Activated naive CD4-positive, alpha-beta T cell treated with anti-CD3 and anti-CD28 coated beads for 36 hours (primary cell): Measurements from ENCODE around the gene TWF2. TPM values are rescaled to one million over a fixed set of nuclear protein-coding genes. Genes with fewer than 3 reads are reported as not detected.

ENCODE experiments used
- CTCF ChIA-PET: fragments of 350-600 bp; sonication (Branson Sonifier 250); formaldehyde crosslinking; loops from one replicate; lab custom pipeline; 2021; ENCODE audit warnings: antibody characterized with exemption; lab: Charles Lee
- DNase-seq: peaks from one replicate; pipeline ENCODE4 v3.0.0-alpha.2; 2020
- H3K27ac Mint-ChIP-seq: one replicate; pipeline ENCODE4 v1.8.0; 2021; ENCODE audit warnings: mild to moderate bottlenecking, mixed read lengths
- H3K27me3 Mint-ChIP-seq: one replicate; pipeline ENCODE4 v1.8.0; 2021; ENCODE audit warnings: low read depth, mixed read lengths
- H3K36me3 Mint-ChIP-seq: one replicate; pipeline ENCODE4 v1.8.0; 2021; ENCODE audit warnings: low read depth, mixed read lengths
- H3K4me1 Mint-ChIP-seq: one replicate; pipeline ENCODE4 v1.8.0; 2021; ENCODE audit warnings: low read depth, mixed read lengths
- H3K4me3 Mint-ChIP-seq: one replicate; pipeline ENCODE4 v1.8.0; 2021; ENCODE audit warnings: mild to moderate bottlenecking, moderate library complexity, mixed read lengths
- H3K9me3 Mint-ChIP-seq: one replicate; pipeline ENCODE4 v1.8.0; 2021; ENCODE audit warnings: mixed read lengths
- intact Hi-C: fragments of 100-400 bp; cut with micrococcal nuclease; formaldehyde crosslinking; loops from one replicate; pipeline ENCODE4 v1.15.1; 2023
- total RNA-seq, 2 experiments: library from RNA; stranded (reverse); gene quantifications; one replicate each; pipeline ENCODE4 v1.2.3, GENCODE V29; 2021

The TWF2 gene
- total RNA-seq, 2 experiments from 2014 or later: 89.1 to 91.3 TPM

DNA sequence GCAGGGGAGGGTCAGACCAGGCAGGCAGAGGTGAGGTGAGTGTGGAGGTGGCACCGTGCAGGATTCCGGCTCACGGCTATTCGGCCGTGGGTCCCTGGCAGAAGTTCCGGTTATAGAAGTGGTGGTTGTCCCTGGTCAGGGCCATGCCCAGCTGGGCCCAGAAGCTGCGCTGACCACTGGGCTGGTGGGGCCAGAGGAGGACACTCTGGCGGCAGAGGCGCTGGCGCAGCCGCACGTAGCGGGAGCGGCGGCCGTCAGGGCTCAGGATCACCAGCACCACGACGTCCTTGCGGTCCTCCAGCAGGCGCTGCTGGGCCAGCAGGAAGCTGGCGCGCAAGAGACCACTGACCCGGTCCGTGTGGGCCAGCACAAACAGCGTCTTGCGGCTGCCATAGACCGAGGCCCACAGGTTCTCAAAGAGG, 17.8 kb downstream of the TWF2 start:
- CTCF ChIA-PET: interaction anchor here (0.5 to 14.1 kb wide), 36 partner anchors 10 to 280 kb away, joined by 3 to 314 read pairs (median 5); partner anchors contain the start of genes ABHD14B, ACY1, ALAS1 and GLYCTK
- Mint-ChIP-seq H3K27ac (no peak overlapping the region), H3K4me1 (peaks cover 86% of the 10 kb centered on the region), H3K4me3 (no peak overlapping the region), H3K36me3 (peaks cover 2% of the 10 kb centered on the region), H3K9me3 (no peaks in the 10 kb centered on the region), H3K27me3 (no peaks in the 10 kb centered on the region)
- intact Hi-C loops: loop anchor here (2.0 to 10.0 kb wide), 2 partner anchors 166 to 226 kb away; partner anchors contain the start of gene DUSP7
- DNase-seq: no peak

DNA sequence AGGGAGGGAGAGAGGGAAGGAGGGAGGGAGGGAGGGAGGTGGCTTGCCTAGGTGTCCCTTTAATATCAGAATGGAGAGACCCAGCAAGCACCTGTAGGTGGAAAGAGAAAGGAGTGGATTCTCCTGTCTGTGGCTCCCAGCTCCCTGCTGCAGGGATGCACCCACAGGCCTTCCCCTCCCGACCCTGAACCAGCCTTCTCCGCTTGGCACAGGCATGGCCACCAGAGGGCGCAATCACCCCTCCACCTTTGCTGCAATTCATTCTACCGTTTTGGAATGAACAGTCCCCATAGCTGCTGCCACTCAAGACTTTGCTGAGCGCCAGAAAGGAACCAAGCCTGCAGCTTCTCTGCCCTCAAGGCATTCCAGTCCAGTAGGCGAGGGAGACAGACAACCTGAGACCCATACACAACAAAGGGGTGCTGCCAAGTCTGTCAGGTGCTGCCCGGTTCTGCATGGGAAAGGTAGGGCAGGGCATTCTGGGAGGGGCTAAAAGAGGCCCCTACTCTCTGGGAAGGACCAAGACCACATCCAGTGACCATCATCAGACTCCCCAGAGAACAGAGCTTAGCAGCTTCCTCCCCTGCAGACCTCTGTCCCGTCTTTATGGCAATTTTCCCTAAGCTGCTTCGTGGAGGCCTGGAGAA, 18.5 kb downstream of the TWF2 start:
- H3K9me3 Mint-ChIP-seq: no peaks in the 10 kb centered on the region
- peaks cover 82% of the 10 kb centered on the region for H3K4me1 Mint-ChIP-seq
- H3K27ac Mint-ChIP-seq: no peak overlapping the region
- peak; percentile 97 for DNase-seq
- H3K4me3 Mint-ChIP-seq: no peak overlapping the region
- H3K36me3 Mint-ChIP-seq: peaks cover 5% of the 10 kb centered on the region
- H3K27me3 Mint-ChIP-seq: no peaks in the 10 kb centered on the region
- CTCF ChIA-PET: interaction anchor here (0.7 to 14.1 kb wide), 41 partner anchors 9 to 279 kb away, joined by 3 to 314 read pairs (median 5); partner anchors contain the start of genes ABHD14B, ACY1, ALAS1 and GLYCTK
- intact Hi-C loops: loop anchor here (1.0 to 10.0 kb wide), 5 partner anchors 20 to 226 kb away; partner anchors contain the start of gene DUSP7

DNA sequence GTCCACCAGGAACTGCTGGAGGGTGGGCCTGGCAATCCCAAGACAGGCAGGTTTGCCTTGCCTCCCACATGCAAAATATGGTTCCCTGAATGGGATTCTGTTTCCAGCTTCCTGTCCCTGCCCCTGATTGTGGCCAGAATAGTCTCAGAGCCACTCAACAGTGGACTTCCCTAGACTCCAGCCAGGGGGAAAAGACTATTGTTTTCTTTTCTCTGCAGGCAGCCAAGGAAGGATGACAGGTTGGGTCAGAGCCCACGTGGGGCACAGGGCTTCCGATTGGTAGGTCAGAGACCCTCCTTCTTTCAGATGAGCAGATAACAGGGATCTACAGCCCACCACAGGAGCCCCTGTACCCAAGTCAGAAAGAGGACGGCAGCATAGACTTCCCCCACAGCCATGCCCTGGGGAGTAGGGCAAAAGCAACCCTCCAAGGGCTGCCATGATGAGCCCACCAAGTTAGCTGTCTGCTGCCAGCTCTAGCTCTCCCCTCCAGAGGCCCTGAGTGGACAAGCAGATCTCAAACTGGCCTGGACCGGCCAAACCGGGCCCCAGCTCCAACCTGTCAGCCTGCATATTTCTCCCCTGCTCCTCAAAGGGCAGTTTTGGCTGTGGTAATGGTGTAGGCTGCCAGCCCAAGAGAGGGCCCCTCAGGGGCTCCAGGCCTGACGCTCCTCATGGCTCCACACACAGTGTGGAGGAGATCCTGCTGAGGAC, 19.9 kb downstream of the TWF2 start:
- H3K4me3 Mint-ChIP-seq: no peak overlapping the region
- H3K9me3 Mint-ChIP-seq: no peaks in the 10 kb centered on the region
- H3K27me3 Mint-ChIP-seq: no peaks in the 10 kb centered on the region
- no peak for DNase-seq
- peaks cover 70% of the 10 kb centered on the region for H3K4me1 Mint-ChIP-seq
- H3K36me3 Mint-ChIP-seq: peaks cover 7% of the 10 kb centered on the region
- intact Hi-C loops: loop anchor here (5.0 kb wide), 2 partner anchors 67 to 217 kb away; partner anchors contain the start of gene POC1A
- H3K27ac Mint-ChIP-seq: no peak overlapping the region
- CTCF ChIA-PET: interaction anchor here (1.0 to 14.1 kb wide), 21 partner anchors 8 to 246 kb away, joined by 3 to 314 read pairs (median 5); partner anchors contain the start of genes ABHD14B and ALAS1

DNA sequence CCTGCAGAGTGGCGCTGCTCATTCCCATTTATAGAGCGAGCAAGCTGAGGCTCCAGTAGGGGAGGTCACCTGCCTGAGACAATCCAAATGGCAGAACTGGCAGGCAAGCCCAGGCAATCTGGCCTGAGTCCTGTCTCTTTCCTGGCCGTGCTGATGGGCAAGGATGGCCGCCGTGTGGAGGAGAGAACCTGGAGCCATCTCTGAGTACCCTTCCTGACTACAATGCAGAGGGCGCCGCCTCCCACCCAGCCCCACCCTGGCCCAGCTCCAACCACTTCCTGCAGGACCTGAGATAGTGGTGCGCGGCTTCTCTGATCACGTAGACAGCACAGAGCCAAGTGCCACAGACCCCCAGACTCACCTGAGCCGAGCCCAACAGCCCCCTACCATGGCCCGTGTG, 20.5 kb downstream of the TWF2 start:
- Mint-ChIP-seq H3K27me3 (no peaks in the 10 kb centered on the region), H3K36me3 (peaks cover 12% of the 10 kb centered on the region), H3K9me3 (no peaks in the 10 kb centered on the region), H3K4me1 (peaks cover 64% of the 10 kb centered on the region), H3K4me3 (peak overlapping the region; percentile 4), H3K27ac (peak overlapping the region; percentile 29)
- peak; percentile 50 for DNase-seq
- intact Hi-C loops: loop anchor here (5.0 kb wide), 2 partner anchors 66 to 216 kb away; partner anchors contain the start of gene POC1A
- CTCF ChIA-PET: interaction anchor here (0.5 to 14.1 kb wide), 7 partner anchors 13 to 121 kb away, joined by 3 to 314 read pairs (median 6); partner anchors contain the start of gene GLYCTK

DNA sequence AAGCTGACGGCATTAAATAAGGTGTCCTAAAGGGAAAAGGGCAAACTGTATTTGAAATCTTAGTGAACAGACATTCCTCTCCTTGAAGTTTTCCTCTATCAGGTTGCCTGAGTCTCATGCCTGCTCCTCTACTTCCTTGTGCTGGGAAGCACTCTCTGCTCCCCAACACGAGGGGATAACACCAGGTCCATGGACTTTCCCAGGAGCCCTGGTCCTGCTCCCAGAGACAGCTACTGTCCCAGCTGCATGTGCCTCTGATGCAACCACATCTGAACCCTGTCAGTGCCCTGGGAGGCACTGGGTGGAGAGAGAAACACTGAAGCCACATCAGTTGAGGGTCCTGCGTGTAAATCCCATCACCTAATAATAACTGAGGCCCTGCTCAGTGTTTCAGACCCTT, 20.9 kb downstream of the TWF2 start:
- intact Hi-C loops: loop anchor here (5.0 kb wide), 2 partner anchors 66 to 216 kb away; partner anchors contain the start of gene POC1A
- Mint-ChIP-seq H3K9me3 (no peaks in the 10 kb centered on the region), H3K27me3 (no peaks in the 10 kb centered on the region), H3K36me3 (peaks cover 15% of the 10 kb centered on the region), H3K27ac (peak overlapping the region; percentile 29), H3K4me3 (peak overlapping the region; percentile 4), H3K4me1 (peaks cover 60% of the 10 kb centered on the region)
- DNase-seq: no peak
- CTCF ChIA-PET: interaction anchor here (0.5 to 14.1 kb wide), 8 partner anchors 9 to 122 kb away, joined by 3 to 314 read pairs (median 5); partner anchors contain the start of gene GLYCTK

DNA sequence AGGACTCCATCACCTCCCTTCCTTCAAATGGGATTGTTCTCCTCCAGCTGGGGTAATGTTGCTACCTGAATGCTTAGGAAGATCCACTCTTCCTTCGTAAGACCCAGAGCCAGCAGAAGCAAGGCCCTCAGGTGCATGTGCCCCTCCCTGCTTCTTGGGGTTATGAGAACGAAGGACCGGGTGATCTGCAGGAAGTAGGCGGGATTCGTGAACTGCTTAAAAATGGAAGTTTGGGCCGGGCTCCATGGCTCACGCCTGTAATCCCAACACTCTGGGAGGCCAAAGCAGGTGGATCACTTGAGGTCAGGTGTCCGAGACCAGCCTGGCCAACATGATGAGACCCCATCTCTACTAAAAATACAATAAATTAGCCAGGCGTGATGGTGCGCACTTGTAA, 21.6 kb downstream of the TWF2 start:
- Mint-ChIP-seq H3K27ac (peak overlapping the region; percentile 72), H3K4me1 (peaks cover 53% of the 10 kb centered on the region)

DNA sequence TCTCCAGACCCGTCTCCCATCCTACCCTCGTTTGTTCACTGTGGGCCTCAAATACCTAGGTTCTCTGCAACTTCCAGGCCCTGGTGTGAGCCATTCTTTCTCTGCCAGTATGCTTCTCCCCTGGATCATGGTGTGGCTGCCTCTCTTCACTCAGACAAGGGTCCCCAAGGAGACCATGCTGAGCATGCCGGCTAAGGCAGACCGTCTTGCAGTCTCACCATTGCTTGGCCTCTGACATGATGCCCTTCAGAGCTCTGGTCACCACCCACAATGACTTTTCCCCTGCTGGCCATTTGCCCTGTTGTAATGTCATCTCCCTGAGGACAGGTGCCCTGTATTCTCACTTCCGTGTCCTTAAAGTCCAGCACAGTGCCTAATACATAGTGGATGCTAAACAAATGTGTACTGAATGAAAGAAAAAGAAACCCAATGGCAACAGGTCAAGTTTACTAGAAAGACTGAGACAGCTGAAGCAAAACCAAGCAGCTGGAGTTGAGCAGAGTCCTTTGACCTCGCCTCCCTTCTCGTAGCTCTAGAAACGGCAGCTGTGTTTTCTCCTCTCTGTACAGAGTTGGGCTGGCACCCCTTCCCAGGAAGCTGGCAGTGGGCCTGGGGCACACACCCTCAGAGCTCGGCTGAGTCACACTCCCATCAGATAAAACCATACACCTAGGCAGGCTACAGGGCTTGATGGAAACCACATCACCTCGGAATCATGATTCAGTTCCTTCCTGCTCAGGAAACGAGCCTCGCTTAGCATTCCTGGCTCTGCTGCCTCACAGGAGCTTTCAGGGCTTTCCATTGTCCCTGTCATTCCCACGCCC, 22.2 kb downstream of the TWF2 start:
- DNase-seq: peak; percentile 73
- CTCF ChIA-PET: interaction anchor here (0.8 to 14.1 kb wide), 5 partner anchors 10 to 123 kb away, joined by 3 to 314 read pairs (median 6); no protein-coding TSS in a partner anchor
- intact Hi-C loops: loop anchor here (1.0 to 5.0 kb wide), 3 partner anchors 18 to 214 kb away; partner anchors contain the start of genes ALAS1 and POC1A

More for the DNA sequence above, 21.6 kb downstream of the TWF2 start:
- no peaks in the 10 kb centered on the region for H3K9me3 Mint-ChIP-seq
- DNase-seq: no peak
- H3K27me3 Mint-ChIP-seq: no peaks in the 10 kb centered on the region
- peak overlapping the region; percentile 2 for H3K4me3 Mint-ChIP-seq
- CTCF ChIA-PET: interaction anchor here (0.8 to 14.1 kb wide), 6 partner anchors 10 to 122 kb away, joined by 3 to 314 read pairs (median 7); no protein-coding TSS in a partner anchor
- intact Hi-C loops: loop anchor here (1.0 to 5.0 kb wide), 3 partner anchors 19 to 215 kb away; partner anchors contain the start of genes ALAS1 and POC1A
- peaks cover 19% of the 10 kb centered on the region for H3K36me3 Mint-ChIP-seq

DNA sequence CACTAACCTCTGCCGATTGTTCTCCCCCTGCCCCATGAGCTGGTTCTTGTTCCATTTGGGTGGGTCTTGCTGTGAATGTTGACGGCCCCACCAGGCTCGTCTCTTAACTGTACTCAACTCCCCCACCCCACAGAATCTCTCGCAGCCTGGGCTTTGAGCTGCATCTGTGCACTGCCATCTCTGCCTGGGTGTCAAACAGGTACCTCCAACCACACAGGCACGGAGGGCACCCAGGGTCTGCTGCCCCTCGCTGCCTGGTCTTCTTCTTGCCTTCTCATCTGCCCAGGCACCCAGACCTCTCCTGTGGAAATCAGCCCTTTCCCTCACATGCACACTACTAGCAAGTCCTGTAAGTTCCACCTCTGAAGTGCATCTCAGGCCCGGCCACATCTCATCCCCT, 23.6 kb downstream of the TWF2 start:
- Mint-ChIP-seq H3K9me3 (no peaks in the 10 kb centered on the region), H3K4me1 (peaks cover 33% of the 10 kb centered on the region), H3K4me3 (no peak overlapping the region), H3K36me3 (peaks cover 23% of the 10 kb centered on the region), H3K27me3 (no peaks in the 10 kb centered on the region), H3K27ac (no peak overlapping the region)
- DNase-seq: no peak
- CTCF ChIA-PET: interaction anchor here (0.5 to 14.1 kb wide), 2 partner anchors 62 to 125 kb away, joined by 3 to 314 read pairs; no protein-coding TSS in a partner anchor
- intact Hi-C loops: loop anchor here (5.0 kb wide), 2 partner anchors 63 to 213 kb away; partner anchors contain the start of gene POC1A

More for the DNA sequence above, 22.2 kb downstream of the TWF2 start:
- H3K36me3 Mint-ChIP-seq: peaks cover 23% of the 10 kb centered on the region
- H3K4me3 Mint-ChIP-seq: peak overlapping the region; percentile 2
- H3K4me1 Mint-ChIP-seq: peaks cover 47% of the 10 kb centered on the region
- H3K9me3 Mint-ChIP-seq: no peaks in the 10 kb centered on the region
- H3K27ac Mint-ChIP-seq: peak overlapping the region; percentile 72
- no peaks in the 10 kb centered on the region for H3K27me3 Mint-ChIP-seq

DNA sequence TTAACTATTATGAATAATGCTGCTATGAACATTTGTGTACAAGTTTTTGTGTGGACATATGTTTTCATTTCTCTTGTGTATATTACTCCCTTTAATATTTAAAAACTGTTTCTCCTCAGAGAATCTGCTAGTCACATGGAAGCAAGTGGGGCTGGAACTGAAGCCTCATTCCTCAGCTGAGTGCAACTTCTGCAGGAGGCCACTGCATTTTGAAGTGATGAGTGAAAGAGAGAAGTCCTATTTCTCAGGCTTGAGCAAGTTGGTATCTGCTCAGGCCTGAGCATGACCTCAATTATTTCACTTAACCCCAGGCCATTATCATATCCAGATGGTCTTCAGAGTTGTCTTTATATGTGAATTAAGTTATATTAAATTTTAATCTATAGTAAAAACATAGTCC, 25.1 kb downstream of the TWF2 start:
- H3K4me1 Mint-ChIP-seq: peaks cover 27% of the 10 kb centered on the region
- DNase-seq: no peak
- no peaks in the 10 kb centered on the region for H3K9me3 Mint-ChIP-seq
- H3K27ac Mint-ChIP-seq: no peak overlapping the region
- H3K36me3 Mint-ChIP-seq: peaks cover 32% of the 10 kb centered on the region
- H3K27me3 Mint-ChIP-seq: no peaks in the 10 kb centered on the region
- no peak overlapping the region for H3K4me3 Mint-ChIP-seq
- intact Hi-C loops: no loop called here
- CTCF ChIA-PET: interaction anchor here (1.1 to 14.1 kb wide), 2 partner anchors 125 to 126 kb away, joined by 6 to 314 read pairs; no protein-coding TSS in a partner anchor

DNA sequence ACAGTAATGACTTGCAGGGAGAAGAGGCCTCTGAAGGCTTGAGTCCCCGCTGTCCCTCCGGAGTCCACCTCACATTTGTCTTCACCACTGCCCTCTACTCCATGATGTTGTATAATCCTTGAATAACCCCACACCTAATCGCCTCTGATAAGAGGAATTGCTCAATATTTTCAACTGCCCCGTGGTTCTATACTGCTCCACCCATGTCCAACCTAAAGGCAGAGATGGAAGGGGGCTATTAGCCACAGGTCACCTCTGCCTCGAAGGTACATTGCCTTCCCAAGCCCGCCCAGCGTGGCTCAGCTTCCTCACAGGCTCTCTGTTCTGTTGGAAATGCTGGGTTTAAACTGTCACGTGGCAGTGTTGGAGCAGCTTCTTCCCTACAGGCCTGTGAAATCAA, 26.0 kb downstream of the TWF2 start:
- intact Hi-C loops: no loop called here
- Mint-ChIP-seq H3K4me1 (peaks cover 19% of the 10 kb centered on the region), H3K9me3 (no peaks in the 10 kb centered on the region), H3K27ac (no peak overlapping the region), H3K27me3 (no peaks in the 10 kb centered on the region), H3K4me3 (no peak overlapping the region), H3K36me3 (peaks cover 38% of the 10 kb centered on the region)
- DNase-seq: no peak
- CTCF ChIA-PET: interaction anchor here (1.1 to 1.4 kb wide), 2 partner anchors 9 to 126 kb away, joined by 4 to 6 read pairs; no protein-coding TSS in a partner anchor
